ENCODE data around the gene TBC1D2.
A peak's percentile ranks its signal among the peaks of the same experiment; 100 is the strongest.

TBC1D2 gene

DNA sequence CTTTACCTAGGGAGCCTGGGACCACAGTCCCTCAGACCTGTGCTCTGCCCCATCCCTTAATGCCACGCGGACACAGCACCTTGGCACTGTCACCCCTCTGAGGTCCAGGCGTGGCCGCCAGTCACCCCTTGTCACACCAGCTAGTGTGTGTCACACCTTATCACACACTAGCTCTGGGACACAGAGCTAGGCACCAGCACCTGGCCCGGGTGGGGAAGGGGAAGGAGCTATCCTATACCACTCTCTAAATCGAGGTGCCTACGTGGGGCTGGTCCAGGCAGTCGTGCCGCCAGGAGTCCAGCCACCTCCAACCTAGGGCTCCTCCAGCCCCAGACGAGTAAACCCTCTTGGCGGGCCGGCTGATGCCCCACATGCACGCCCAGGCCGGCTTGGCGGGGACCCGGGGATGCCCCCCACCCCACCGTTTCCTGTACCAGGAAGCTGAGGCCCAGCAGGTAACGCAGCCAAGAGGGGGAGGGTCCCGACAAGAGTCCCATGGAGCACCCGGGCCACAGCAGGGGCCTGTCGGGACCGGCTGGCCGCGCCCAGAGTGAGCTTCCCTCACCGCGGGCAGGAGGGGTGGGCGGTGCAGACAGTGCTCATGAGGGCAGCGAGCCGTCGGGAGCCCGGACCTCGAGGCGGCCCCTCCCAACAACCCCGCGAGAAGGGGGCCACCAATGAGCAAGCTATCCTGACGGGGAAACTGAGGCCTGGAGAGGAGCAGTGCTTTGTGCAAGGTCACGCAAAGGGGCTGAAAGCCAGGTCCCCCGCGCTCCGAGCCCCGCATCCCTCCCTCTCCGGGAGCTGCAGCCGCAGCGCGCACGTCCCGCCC, 63.6 kb downstream of the TBC1D2 start:
- Histone ChIP-seq H3K4me3 (ENCODE audit: low read length) (peak overlapping the region; percentile 64), H3K9ac (ENCODE audit: low read length) (peak overlapping the region; percentile 81), H3K36me3 (ENCODE audit: control insufficient read depth, insufficient read depth, low read length) (no peaks in the 10 kb centered on the region), H3K4me1 (ENCODE audit: control insufficient read depth, insufficient read depth, low read length) (peaks cover 14% of the 10 kb centered on the region), H3K9me3 (ENCODE audit: control insufficient read depth, low read length) (no peaks in the 10 kb centered on the region), H3K27me3 (ENCODE audit: control insufficient read depth, insufficient read depth, low read length) (no peaks in the 10 kb centered on the region)

- Histone ChIP-seq H3K36me3 (ENCODE audit: control insufficient read depth, insufficient read depth, low read length) (no peaks in the 10 kb centered on the region), H3K9me3 (ENCODE audit: control insufficient read depth, low read length) (no peaks in the 10 kb centered on the region), H3K27me3 (ENCODE audit: control insufficient read depth, insufficient read depth, low read length) (no peaks in the 10 kb centered on the region), H3K4me1 (ENCODE audit: control insufficient read depth, insufficient read depth, low read length) (peaks cover 14% of the 10 kb centered on the region), H3K9ac (ENCODE audit: low read length) (peak overlapping the region; percentile 81), H3K4me3 (ENCODE audit: low read length) (peak overlapping the region; percentile 64)
These were observed 64.3 kb downstream of the TBC1D2 start for GRCh38 chr9:98191181-98191608.

- Histone ChIP-seq H3K9me3 (ENCODE audit: control insufficient read depth, low read length) (no peaks in the 10 kb centered on the region), H3K27me3 (ENCODE audit: control insufficient read depth, insufficient read depth, low read length) (no peaks in the 10 kb centered on the region), H3K36me3 (ENCODE audit: control insufficient read depth, insufficient read depth, low read length) (no peaks in the 10 kb centered on the region), H3K4me1 (ENCODE audit: control insufficient read depth, insufficient read depth, low read length) (peaks cover 14% of the 10 kb centered on the region), H3K9ac (ENCODE audit: low read length) (no peak overlapping the region), H3K4me3 (ENCODE audit: low read length) (no peak overlapping the region)
These were observed 64.7 kb downstream of the TBC1D2 start for GRCh38 chr9:98190757-98191105.

- H3K4me3 ChIP-seq (ENCODE audit: low read length) = no peak overlapping the region
- H3K9ac ChIP-seq (ENCODE audit: low read length) = no peak overlapping the region
- H3K27me3 ChIP-seq (ENCODE audit: control insufficient read depth, insufficient read depth, low read length) = no peaks in the 10 kb centered on the region
- peaks cover 14% of the 10 kb centered on the region for H3K4me1 ChIP-seq (ENCODE audit: control insufficient read depth, insufficient read depth, low read length)
- no peaks in the 10 kb centered on the region for H3K9me3 ChIP-seq (ENCODE audit: control insufficient read depth, low read length)
- H3K36me3 ChIP-seq (ENCODE audit: control insufficient read depth, insufficient read depth, low read length) = no peaks in the 10 kb centered on the region
These were observed 66.0 kb downstream of the TBC1D2 start for GRCh38 chr9:98189412-98189811.

GRCh38 chr9:98187926-98188325, 67.5 kb downstream of the TBC1D2 start:
- Histone ChIP-seq H3K4me1 (ENCODE audit: control insufficient read depth, insufficient read depth, low read length) (peaks cover 12% of the 10 kb centered on the region), H3K36me3 (ENCODE audit: control insufficient read depth, insufficient read depth, low read length) (no peaks in the 10 kb centered on the region), H3K4me3 (ENCODE audit: low read length) (no peak overlapping the region), H3K27me3 (ENCODE audit: control insufficient read depth, insufficient read depth, low read length) (no peaks in the 10 kb centered on the region), H3K9me3 (ENCODE audit: control insufficient read depth, low read length) (no peaks in the 10 kb centered on the region), H3K9ac (ENCODE audit: low read length) (no peak overlapping the region)

- no peaks in the 10 kb centered on the region for H3K9me3 ChIP-seq (ENCODE audit: control insufficient read depth, low read length)
- no peak overlapping the region for H3K9ac ChIP-seq (ENCODE audit: low read length)
- no peak overlapping the region for H3K4me3 ChIP-seq (ENCODE audit: low read length)
- H3K27me3 ChIP-seq (ENCODE audit: control insufficient read depth, insufficient read depth, low read length) = no peaks in the 10 kb centered on the region
- peaks cover 22% of the 10 kb centered on the region for H3K4me1 ChIP-seq (ENCODE audit: control insufficient read depth, insufficient read depth, low read length)
- no peaks in the 10 kb centered on the region for H3K36me3 ChIP-seq (ENCODE audit: control insufficient read depth, insufficient read depth, low read length)
These were observed 69.2 kb downstream of the TBC1D2 start for GRCh38 chr9:98186236-98186635.

GRCh38 chr9:98185611-98186171, 69.8 kb downstream of the TBC1D2 start:
- Histone ChIP-seq H3K9ac (ENCODE audit: low read length) (no peak overlapping the region), H3K36me3 (ENCODE audit: control insufficient read depth, insufficient read depth, low read length) (no peaks in the 10 kb centered on the region), H3K4me3 (ENCODE audit: low read length) (no peak overlapping the region), H3K27me3 (ENCODE audit: control insufficient read depth, insufficient read depth, low read length) (no peaks in the 10 kb centered on the region), H3K4me1 (ENCODE audit: control insufficient read depth, insufficient read depth, low read length) (peaks cover 22% of the 10 kb centered on the region), H3K9me3 (ENCODE audit: control insufficient read depth, low read length) (no peaks in the 10 kb centered on the region)

- Histone ChIP-seq H3K4me3 (ENCODE audit: low read length) (no peak overlapping the region), H3K9ac (ENCODE audit: low read length) (no peak overlapping the region), H3K27me3 (ENCODE audit: control insufficient read depth, insufficient read depth, low read length) (no peaks in the 10 kb centered on the region), H3K36me3 (ENCODE audit: control insufficient read depth, insufficient read depth, low read length) (no peaks in the 10 kb centered on the region), H3K4me1 (ENCODE audit: control insufficient read depth, insufficient read depth, low read length) (peaks cover 19% of the 10 kb centered on the region), H3K9me3 (ENCODE audit: control insufficient read depth, low read length) (no peaks in the 10 kb centered on the region)
These were observed 70.4 kb downstream of the TBC1D2 start for GRCh38 chr9:98185021-98185567.

- Histone ChIP-seq H3K4me1 (ENCODE audit: control insufficient read depth, insufficient read depth, low read length) (peaks cover 17% of the 10 kb centered on the region), H3K4me3 (ENCODE audit: low read length) (no peak overlapping the region), H3K9me3 (ENCODE audit: control insufficient read depth, low read length) (no peaks in the 10 kb centered on the region), H3K9ac (ENCODE audit: low read length) (no peak overlapping the region), H3K27me3 (ENCODE audit: control insufficient read depth, insufficient read depth, low read length) (no peaks in the 10 kb centered on the region), H3K36me3 (ENCODE audit: control insufficient read depth, insufficient read depth, low read length) (no peaks in the 10 kb centered on the region)
These were observed 71.1 kb downstream of the TBC1D2 start for GRCh38 chr9:98184326-98184725.

- H3K9ac ChIP-seq (ENCODE audit: low read length) = no peak overlapping the region
- peaks cover 17% of the 10 kb centered on the region for H3K4me1 ChIP-seq (ENCODE audit: control insufficient read depth, insufficient read depth, low read length)
- H3K4me3 ChIP-seq (ENCODE audit: low read length) = no peak overlapping the region
- H3K9me3 ChIP-seq (ENCODE audit: control insufficient read depth, low read length) = no peaks in the 10 kb centered on the region
- H3K27me3 ChIP-seq (ENCODE audit: control insufficient read depth, insufficient read depth, low read length) = no peaks in the 10 kb centered on the region
- no peaks in the 10 kb centered on the region for H3K36me3 ChIP-seq (ENCODE audit: control insufficient read depth, insufficient read depth, low read length)
These were observed 72.4 kb downstream of the TBC1D2 start for GRCh38 chr9:98182889-98183599.

DNA sequence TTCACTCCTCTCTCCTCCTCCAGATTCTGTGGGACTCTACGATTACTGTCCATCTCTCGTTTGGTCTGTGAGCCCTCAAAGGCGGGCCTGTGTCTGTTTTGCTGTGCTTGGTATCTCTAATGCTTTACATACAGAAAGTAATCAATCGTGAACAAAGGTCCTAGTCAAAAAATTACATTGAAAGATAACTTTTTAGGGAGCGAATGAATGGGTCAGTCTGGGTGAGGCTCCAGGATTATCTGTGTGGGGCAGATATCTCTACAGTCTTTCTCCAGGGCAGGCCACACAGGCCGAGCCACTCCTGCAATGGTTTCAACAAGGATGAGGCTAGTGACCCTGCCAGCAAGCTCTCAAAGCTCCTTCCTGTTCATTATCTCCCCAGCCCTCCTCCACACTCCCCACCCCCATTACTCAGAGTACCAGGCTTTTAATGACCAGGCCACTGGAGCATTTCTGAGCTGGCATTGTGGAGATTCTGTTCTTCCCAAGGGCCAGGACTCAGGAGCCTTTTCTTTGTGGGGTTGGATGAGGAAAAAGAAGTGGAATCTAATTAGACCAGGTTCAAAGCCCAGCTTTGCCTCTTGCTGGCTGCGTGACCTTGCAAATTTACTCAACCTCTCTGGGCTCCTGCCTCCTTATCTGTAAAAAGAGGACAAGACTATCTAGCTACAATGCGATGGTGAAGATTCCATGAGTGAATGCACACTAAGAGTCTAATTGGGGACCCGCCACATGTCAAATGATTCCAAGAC, 73.2 kb downstream of the TBC1D2 start:
- H3K4me3 ChIP-seq (ENCODE audit: low read length) = no peak overlapping the region
- peaks cover 19% of the 10 kb centered on the region for H3K4me1 ChIP-seq (ENCODE audit: control insufficient read depth, insufficient read depth, low read length)
- H3K27me3 ChIP-seq (ENCODE audit: control insufficient read depth, insufficient read depth, low read length) = no peaks in the 10 kb centered on the region
- no peaks in the 10 kb centered on the region for H3K9me3 ChIP-seq (ENCODE audit: control insufficient read depth, low read length)
- no peaks in the 10 kb centered on the region for H3K36me3 ChIP-seq (ENCODE audit: control insufficient read depth, insufficient read depth, low read length)
- no peak overlapping the region for H3K9ac ChIP-seq (ENCODE audit: low read length)
